Measurements from ENCODE around the gene MRPS35.

DNA sequence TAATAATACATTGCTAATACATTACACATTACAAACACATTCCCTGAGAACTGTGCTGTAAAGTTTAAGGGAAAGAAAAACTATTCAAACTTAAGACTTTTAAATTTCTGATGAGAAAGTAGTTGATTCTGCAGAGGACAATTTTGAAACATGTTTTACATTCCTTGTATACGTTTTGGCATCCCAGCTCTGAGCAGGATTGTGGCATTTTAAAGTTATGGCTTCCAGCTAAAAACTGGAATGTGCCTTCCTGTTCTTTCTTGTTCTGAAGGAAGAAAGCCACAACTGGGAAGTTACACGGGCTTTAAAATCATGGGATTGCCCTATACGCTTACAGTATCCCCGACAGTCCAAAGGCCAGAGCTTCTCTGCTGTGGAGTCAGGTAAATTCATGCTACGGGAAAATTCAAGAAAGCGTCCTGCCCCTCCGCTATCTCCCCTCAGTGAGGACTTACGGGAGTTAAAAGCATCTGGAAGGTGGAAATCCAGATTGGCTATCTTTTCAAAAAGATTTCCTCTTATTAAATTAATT lies 58.6 kb downstream of the MRPS35 start:
- TF ChIP-seq, protein P1, sequence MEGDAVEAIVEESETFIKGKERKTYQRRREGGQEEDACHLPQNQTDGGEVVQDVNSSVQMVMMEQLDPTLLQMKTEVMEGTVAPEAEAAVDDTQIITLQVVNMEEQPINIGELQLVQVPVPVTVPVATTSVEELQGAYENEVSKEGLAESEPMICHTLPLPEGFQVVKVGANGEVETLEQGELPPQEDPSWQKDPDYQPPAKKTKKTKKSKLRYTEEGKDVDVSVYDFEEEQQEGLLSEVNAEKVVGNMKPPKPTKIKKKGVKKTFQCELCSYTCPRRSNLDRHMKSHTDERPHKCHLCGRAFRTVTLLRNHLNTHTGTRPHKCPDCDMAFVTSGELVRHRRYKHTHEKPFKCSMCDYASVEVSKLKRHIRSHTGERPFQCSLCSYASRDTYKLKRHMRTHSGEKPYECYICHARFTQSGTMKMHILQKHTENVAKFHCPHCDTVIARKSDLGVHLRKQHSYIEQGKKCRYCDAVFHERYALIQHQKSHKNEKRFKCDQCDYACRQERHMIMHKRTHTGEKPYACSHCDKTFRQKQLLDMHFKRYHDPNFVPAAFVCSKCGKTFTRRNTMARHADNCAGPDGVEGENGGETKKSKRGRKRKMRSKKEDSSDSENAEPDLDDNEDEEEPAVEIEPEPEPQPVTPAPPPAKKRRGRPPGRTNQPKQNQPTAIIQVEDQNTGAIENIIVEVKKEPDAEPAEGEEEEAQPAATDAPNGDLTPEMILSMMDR (IDR thresholded peaks at IDR 0.05 in 8 of 11, conservative IDR thresholded peaks at IDR 0.05 in 3 of 11) = no peak
- TF ChIP-seq POLR2A (IDR thresholded peaks at IDR 0.05) = no peak
- TF ChIP-seq POLR2AphosphoS5 (IDR thresholded peaks at IDR 0.05) = no peak
